Endothelial cell (in vitro differentiated cells): ENCODE results near the gene SACS. TPM values are rescaled to one million over a fixed set of nuclear protein-coding genes. Genes with fewer than 3 reads are reported as not detected.

Experiments
- DNase-seq: peaks from one replicate; pipeline ENCODE4 v3.0.0; 2021; ENCODE audit warnings: low spot score
- H3K27ac Mint-ChIP-seq: one replicate; pipeline ENCODE4 v1.8.0; 2021; ENCODE audit warnings: mixed read lengths, inconsistent platforms; ENCODE audit not compliant: unreplicated experiment
- H3K27me3 Mint-ChIP-seq: one replicate; pipeline ENCODE4 v1.8.0; 2021; ENCODE audit warnings: mild to moderate bottlenecking, moderate library complexity, mixed read lengths, inconsistent platforms; ENCODE audit not compliant: unreplicated experiment
- H3K36me3 Mint-ChIP-seq: one replicate; pipeline ENCODE4 v1.8.0; 2021; ENCODE audit warnings: mild to moderate bottlenecking, low read depth, mixed read lengths, inconsistent platforms; ENCODE audit not compliant: unreplicated experiment
- H3K4me1 Mint-ChIP-seq: one replicate; pipeline ENCODE4 v1.8.0; 2021; ENCODE audit warnings: mild to moderate bottlenecking, mixed read lengths, inconsistent platforms; ENCODE audit not compliant: unreplicated experiment
- H3K4me3 Mint-ChIP-seq: one replicate; pipeline ENCODE4 v1.8.0; 2021; ENCODE audit warnings: mild to moderate bottlenecking, mixed read lengths, inconsistent platforms; ENCODE audit not compliant: unreplicated experiment
- H3K9me3 Mint-ChIP-seq: one replicate; pipeline ENCODE4 v1.8.0; 2021; ENCODE audit warnings: mixed read lengths, inconsistent platforms; ENCODE audit not compliant: unreplicated experiment
- total RNA-seq: library from RNA; stranded (reverse); fragmentation: NEBNext Ultra II Directional; extraction: Animal tissue kit (Norgen Biotek cat#: 25700); gene quantifications from one replicate; pipeline ENCODE4 v1.2.1, GENCODE V29; 2021; ENCODE audit not compliant: unreplicated experiment
- TF ChIP-seq, protein P1 (sequence below): fragments of 200-600 bp; sonication (generic); IDR thresholded peaks from one replicate; pipeline ENCODE4 v1.5.0; 2021; ENCODE audit warnings: antibody characterized with exemption; ENCODE audit not compliant: unreplicated experiment

SACS gene
- total RNA-seq, 1 donor from 2014 or later = 45.8 TPM

DNA sequence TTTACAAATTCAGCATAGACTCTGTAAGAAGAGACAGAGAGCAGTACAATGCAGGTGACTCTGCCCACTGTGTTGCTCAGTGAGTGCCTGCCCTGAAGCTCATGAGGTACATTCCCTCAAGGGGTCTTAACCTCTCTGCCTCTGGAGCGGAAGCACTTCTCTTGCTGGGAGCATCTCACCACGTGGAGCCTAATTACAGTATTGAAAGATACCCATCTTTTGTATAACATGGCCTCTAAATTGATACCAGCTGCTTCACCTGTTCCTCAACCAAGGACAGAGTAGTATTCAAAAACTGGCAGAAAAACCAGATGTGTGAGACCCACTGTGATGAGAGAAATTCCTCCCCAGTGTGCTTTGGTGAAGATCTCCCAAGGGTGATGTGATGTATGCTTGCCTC, 77.1 kb downstream of the SACS start:
- Mint-ChIP-seq H3K27ac (no peak overlapping the region), H3K27me3 (no peaks in the 10 kb centered on the region), H3K9me3 (no peaks in the 10 kb centered on the region), H3K4me1 (no peaks in the 10 kb centered on the region), H3K36me3 (peaks cover 22% of the 10 kb centered on the region), H3K4me3 (no peak overlapping the region)
- no peak for DNase-seq
- TF ChIP-seq, protein P1, sequence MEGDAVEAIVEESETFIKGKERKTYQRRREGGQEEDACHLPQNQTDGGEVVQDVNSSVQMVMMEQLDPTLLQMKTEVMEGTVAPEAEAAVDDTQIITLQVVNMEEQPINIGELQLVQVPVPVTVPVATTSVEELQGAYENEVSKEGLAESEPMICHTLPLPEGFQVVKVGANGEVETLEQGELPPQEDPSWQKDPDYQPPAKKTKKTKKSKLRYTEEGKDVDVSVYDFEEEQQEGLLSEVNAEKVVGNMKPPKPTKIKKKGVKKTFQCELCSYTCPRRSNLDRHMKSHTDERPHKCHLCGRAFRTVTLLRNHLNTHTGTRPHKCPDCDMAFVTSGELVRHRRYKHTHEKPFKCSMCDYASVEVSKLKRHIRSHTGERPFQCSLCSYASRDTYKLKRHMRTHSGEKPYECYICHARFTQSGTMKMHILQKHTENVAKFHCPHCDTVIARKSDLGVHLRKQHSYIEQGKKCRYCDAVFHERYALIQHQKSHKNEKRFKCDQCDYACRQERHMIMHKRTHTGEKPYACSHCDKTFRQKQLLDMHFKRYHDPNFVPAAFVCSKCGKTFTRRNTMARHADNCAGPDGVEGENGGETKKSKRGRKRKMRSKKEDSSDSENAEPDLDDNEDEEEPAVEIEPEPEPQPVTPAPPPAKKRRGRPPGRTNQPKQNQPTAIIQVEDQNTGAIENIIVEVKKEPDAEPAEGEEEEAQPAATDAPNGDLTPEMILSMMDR = no peak

DNA sequence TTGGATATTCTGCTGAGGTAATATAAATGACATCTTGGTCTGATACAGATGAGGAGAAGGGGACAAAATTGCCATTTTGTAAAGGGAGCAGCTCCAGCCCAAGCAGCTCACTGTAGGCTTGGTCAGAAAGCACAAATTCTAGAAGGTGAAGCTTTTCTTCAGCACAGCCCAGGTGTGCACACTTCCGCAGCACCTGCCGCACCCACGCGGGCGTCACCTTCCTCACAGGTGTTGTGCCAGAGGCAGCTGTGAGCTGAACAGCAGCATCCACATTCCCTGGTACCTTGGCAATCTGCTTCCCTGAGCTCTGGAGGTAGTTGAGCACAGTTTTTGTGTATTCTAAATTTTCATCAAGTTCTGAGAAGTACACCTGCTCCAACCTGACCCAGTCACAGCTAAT, 79.0 kb downstream of the SACS start:
- DNase-seq = no peak
- Mint-ChIP-seq H3K36me3 (peaks cover 20% of the 10 kb centered on the region), H3K4me3 (no peak overlapping the region), H3K27ac (no peak overlapping the region), H3K4me1 (peaks cover 10% of the 10 kb centered on the region), H3K9me3 (no peaks in the 10 kb centered on the region), H3K27me3 (no peaks in the 10 kb centered on the region)
- TF ChIP-seq, protein P1 = no peak

DNA sequence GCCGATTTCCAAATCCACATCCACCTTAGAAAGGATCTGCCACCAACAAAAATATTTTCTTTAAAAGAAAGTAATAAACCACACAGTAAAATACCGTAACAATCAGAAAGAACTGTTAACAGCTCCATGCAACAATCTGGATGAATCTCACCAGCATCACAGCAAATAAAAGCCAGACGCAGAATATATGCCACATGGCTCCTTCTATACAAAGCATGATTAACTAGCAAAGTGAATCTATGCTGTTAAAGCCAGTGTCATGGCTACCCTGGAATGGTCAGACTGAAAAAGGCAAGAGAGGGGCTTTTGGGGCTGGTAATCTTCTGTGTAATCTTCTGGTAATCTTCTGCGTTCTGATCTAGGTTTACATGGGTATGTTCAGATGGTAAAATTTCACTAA, 81.3 kb downstream of the SACS start:
- no peaks in the 10 kb centered on the region for H3K9me3 Mint-ChIP-seq
- peaks cover 33% of the 10 kb centered on the region for H3K36me3 Mint-ChIP-seq
- H3K27ac Mint-ChIP-seq = no peak overlapping the region
- TF ChIP-seq, protein P1 = no peak
- H3K4me1 Mint-ChIP-seq = peaks cover 10% of the 10 kb centered on the region
- no peak overlapping the region for H3K4me3 Mint-ChIP-seq
- DNase-seq = no peak
- no peaks in the 10 kb centered on the region for H3K27me3 Mint-ChIP-seq

DNA sequence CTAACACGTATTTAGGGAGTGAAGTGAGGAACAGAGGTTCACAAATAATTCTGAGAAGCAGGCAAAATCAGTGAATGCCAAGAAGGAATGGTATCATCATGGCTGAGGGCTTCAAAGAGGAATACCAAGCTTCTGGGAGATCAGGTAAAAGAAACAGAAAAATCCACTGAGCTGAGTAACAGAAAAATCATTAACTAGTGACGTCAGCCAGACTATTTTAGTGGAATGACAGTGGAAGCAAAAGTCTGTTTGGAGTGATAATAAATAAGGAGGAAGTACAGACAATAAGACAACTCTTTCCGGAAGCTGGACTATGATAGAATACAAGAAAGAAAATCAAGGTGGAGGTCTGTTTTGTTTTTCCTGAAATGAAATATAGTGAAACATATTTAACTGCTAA, 83.5 kb downstream of the SACS start:
- Mint-ChIP-seq H3K36me3 (peaks cover 28% of the 10 kb centered on the region), H3K9me3 (no peaks in the 10 kb centered on the region), H3K27ac (no peak overlapping the region), H3K4me1 (peaks cover 12% of the 10 kb centered on the region), H3K4me3 (no peak overlapping the region), H3K27me3 (no peaks in the 10 kb centered on the region)
- TF ChIP-seq, protein P1 = no peak
- no peak for DNase-seq

DNA sequence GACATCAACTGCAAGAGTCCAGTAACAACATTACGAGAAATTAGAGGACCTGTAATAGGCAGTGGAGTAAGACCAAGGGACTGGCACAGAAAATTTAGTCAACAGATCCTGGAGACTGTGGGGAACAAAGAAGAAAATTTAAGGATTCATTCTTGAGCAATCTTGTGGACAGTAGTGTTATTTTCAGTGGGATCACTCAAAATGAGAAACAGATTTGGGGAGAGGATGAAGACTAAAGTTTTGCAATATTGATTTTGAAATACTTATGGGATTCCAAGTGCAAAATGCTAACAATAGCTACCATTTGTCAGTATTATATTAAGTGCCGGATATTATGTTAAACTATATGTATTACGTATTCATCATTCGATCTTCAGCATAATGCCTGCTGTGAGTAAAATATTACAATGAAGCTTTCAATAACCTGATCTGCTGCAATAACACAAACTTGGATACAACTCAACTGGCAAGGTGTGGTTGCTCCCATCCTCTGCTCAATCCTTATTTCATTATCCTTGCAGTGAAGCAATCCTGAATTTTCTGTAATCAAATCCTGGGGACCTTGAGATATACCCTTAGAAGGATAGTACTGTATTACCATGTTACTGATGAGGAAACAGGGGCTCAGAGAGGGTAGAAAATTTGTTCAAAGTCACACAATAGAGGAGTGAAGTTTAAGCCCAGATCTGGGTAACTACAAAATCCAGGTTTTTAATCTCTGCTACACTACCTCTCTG, 84.2 kb downstream of the SACS start:
- H3K27ac Mint-ChIP-seq = no peak overlapping the region
- no peaks in the 10 kb centered on the region for H3K9me3 Mint-ChIP-seq
- no peaks in the 10 kb centered on the region for H3K27me3 Mint-ChIP-seq
- no peak for DNase-seq
- peaks cover 12% of the 10 kb centered on the region for H3K4me1 Mint-ChIP-seq
- no peak overlapping the region for H3K4me3 Mint-ChIP-seq
- peaks cover 24% of the 10 kb centered on the region for H3K36me3 Mint-ChIP-seq
- TF ChIP-seq, protein P1 = no peak
